ENCODE measurements around the gene ADGRL4.

Gene ADGRL4

GRCh38 chr1:78916986-78917385, 89.5 kb downstream of the ADGRL4 start:
- WGBS: 72% methylated on average over 2 of the region's 3 CpGs
- H3K36me3 ChIP-seq (ENCODE audit: control insufficient read depth in 1 of 2, insufficient read depth in 2 of 2, low read depth in 1 of 2, low read length in 2 of 2): peaks cover 0 to 22% of the 10 kb centered on the region in 2 experiments
- DNase-seq: no peak
- no peak overlapping the region for H3K9ac ChIP-seq (ENCODE audit: low read length)
- no peaks in the 10 kb centered on the region for H3K9me3 ChIP-seq (ENCODE audit: control insufficient read depth, low read length)
- H2BK15ac ChIP-seq (ENCODE audit: low read depth, poor library complexity, severe bottlenecking): no peak overlapping the region
- no peaks in the 10 kb centered on the region for H3K4me1 ChIP-seq (ENCODE audit: control insufficient read depth, insufficient read depth, low read depth, low read length)
- H2AFZ ChIP-seq (ENCODE audit: low read depth, low read length): no peak overlapping the region
- H3K79me1 ChIP-seq (replicated peaks; ENCODE audit: low read length, poor library complexity, severe bottlenecking): peaks cover 5% of the 10 kb centered on the region
- no peak overlapping the region for H2BK120ac ChIP-seq (ENCODE audit: low read depth, low read length)
- H3K27me3 ChIP-seq (ENCODE audit: control insufficient read depth in 1 of 2, insufficient read depth in 1 of 2, low read length in 2 of 2): no peaks in the 10 kb centered on the region
- no peak overlapping the region for H3K4ac ChIP-seq (ENCODE audit: low read depth in 1 of 2, low read length in 2 of 2)
- H4K91ac ChIP-seq (ENCODE audit: low read length): no peak overlapping the region
- H3K18ac ChIP-seq (ENCODE audit: low read depth in 1 of 2, low read length in 2 of 2): no peak overlapping the region
- H2BK5ac ChIP-seq (ENCODE audit: low read depth, low read length, poor library complexity, severe bottlenecking): no peak overlapping the region
- H4K8ac ChIP-seq (ENCODE audit: low read length): no peak overlapping the region
- no peak overlapping the region for H3K27ac ChIP-seq (ENCODE audit: low read length, poor library complexity, severe bottlenecking)
- H2BK12ac ChIP-seq (ENCODE audit: low read length in 2 of 2): no peak overlapping the region
- H3K4me2 ChIP-seq (ENCODE audit: low read length, poor library complexity, severe bottlenecking): no peak overlapping the region
- no peak overlapping the region for H3K14ac ChIP-seq (ENCODE audit: low read length in 2 of 2)
- no peak overlapping the region for H3K23ac ChIP-seq (ENCODE audit: low read length in 2 of 2)
- no peak overlapping the region for H2AK5ac ChIP-seq (ENCODE audit: low read length, severe bottlenecking)
- no peak overlapping the region for H3K4me3 ChIP-seq (ENCODE audit: insufficient read depth in 1 of 2, low read depth in 1 of 2, low read length in 2 of 2)

- Histone ChIP-seq H3K79me1 (replicated peaks; ENCODE audit: low read length, poor library complexity, severe bottlenecking) (peaks cover 7% of the 10 kb centered on the region), H3K4me1 (ENCODE audit: control insufficient read depth, insufficient read depth, low read depth, low read length) (no peaks in the 10 kb centered on the region), H3K4ac (ENCODE audit: low read depth in 1 of 2, low read length in 2 of 2) (no peak overlapping the region), H3K36me3 (ENCODE audit: control insufficient read depth in 1 of 2, insufficient read depth in 2 of 2, low read depth in 1 of 2, low read length in 2 of 2) (peaks cover 0 to 17% of the 10 kb centered on the region in 2 experiments), H3K18ac (ENCODE audit: low read depth in 1 of 2, low read length in 2 of 2) (no peak overlapping the region), H3K14ac (ENCODE audit: low read length in 2 of 2) (no peak overlapping the region), H3K4me2 (ENCODE audit: low read length, poor library complexity, severe bottlenecking) (no peak overlapping the region), H2BK12ac (ENCODE audit: low read length in 2 of 2) (no peak overlapping the region), H3K4me3 (ENCODE audit: insufficient read depth in 1 of 2, low read depth in 1 of 2, low read length in 2 of 2) (no peak overlapping the region), H2AFZ (ENCODE audit: low read depth, low read length) (no peak overlapping the region), H2BK5ac (ENCODE audit: low read depth, low read length, poor library complexity, severe bottlenecking) (no peak overlapping the region), H3K27me3 (ENCODE audit: control insufficient read depth in 1 of 2, insufficient read depth in 1 of 2, low read length in 2 of 2) (no peaks in the 10 kb centered on the region), H3K9me3 (ENCODE audit: control insufficient read depth, low read length) (no peaks in the 10 kb centered on the region), H2BK120ac (ENCODE audit: low read depth, low read length) (no peak overlapping the region), H4K91ac (ENCODE audit: low read length) (no peak overlapping the region), H3K9ac (ENCODE audit: low read length) (no peak overlapping the region), H2BK15ac (ENCODE audit: low read depth, poor library complexity, severe bottlenecking) (no peak overlapping the region), H3K27ac (ENCODE audit: low read length, poor library complexity, severe bottlenecking) (no peak overlapping the region), H3K23ac (ENCODE audit: low read length in 2 of 2) (no peak overlapping the region), H4K8ac (ENCODE audit: low read length) (no peak overlapping the region), H2AK5ac (ENCODE audit: low read length, severe bottlenecking) (no peak overlapping the region)
- no peak for DNase-seq
- WGBS: 86% methylated on average over 1 of the region's 2 CpGs
Observed at GRCh38 chr1:78913950-78914349, 92.6 kb downstream of the ADGRL4 start.

DNA sequence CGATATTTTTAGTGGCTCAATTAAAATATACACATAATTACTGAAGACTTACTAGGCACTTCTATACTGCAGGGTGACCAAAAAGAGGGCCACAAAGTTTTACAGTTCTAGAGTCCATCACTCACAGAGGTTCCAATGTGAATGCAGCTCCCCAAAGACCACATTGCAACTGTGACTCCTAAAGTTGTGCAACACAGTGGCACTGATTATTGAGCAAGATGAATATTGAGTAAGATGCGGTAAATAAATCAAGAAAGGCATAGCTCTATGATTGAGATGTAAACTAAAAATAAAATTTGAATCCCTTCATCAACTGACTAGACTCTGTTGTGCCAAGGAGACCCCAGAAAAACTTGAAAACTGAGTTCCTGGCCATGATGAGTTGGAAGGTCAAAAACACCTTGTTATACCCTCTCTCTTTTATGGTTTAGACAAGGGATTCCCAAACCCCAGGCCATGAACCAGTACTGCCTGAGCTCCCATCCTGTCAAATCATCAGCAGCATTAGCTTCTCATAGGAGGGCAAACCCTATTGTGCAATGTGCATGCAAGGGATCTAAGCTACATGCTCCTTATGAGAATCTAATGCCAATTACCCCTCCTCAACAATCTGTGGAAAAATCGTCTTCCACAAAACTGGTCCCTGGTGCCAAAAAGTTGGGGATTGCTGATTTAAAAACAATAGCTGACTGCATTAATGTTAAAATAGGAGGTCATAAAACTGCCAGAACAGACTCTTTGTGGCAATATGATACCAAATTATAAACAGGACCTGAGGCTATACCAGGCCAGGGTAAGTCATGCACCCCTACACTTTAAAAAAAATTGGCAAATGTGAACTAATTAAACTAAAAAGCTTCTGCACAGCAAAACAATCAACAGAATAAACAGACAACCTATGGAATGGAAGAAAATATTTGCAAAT, 94.3 kb downstream of the ADGRL4 start:
- H4K91ac ChIP-seq (ENCODE audit: low read length): no peak overlapping the region

GRCh38 chr1:78902641-78903040, 103.9 kb downstream of the ADGRL4 start:
- Histone ChIP-seq H3K4me3 (ENCODE audit: insufficient read depth in 1 of 2, low read depth in 1 of 2, low read length in 2 of 2) (no peak overlapping the region), H2AK5ac (ENCODE audit: low read length, severe bottlenecking) (no peak overlapping the region), H3K79me1 (replicated peaks; ENCODE audit: low read length, poor library complexity, severe bottlenecking) (no peaks in the 10 kb centered on the region), H3K9ac (ENCODE audit: low read length) (no peak overlapping the region), H3K18ac (ENCODE audit: low read depth in 1 of 2, low read length in 2 of 2) (no peak overlapping the region), H4K91ac (ENCODE audit: low read length) (no peak overlapping the region), H2BK5ac (ENCODE audit: low read depth, low read length, poor library complexity, severe bottlenecking) (no peak overlapping the region), H3K4me1 (ENCODE audit: control insufficient read depth, insufficient read depth, low read depth, low read length) (no peaks in the 10 kb centered on the region), H2BK15ac (ENCODE audit: low read depth, poor library complexity, severe bottlenecking) (no peak overlapping the region), H2BK12ac (ENCODE audit: low read length in 2 of 2) (no peak overlapping the region), H3K14ac (ENCODE audit: low read length in 2 of 2) (no peak overlapping the region), H3K36me3 (ENCODE audit: control insufficient read depth in 1 of 2, insufficient read depth in 2 of 2, low read depth in 1 of 2, low read length in 2 of 2) (no peaks in the 10 kb centered on the region), H2BK120ac (ENCODE audit: low read depth, low read length) (no peak overlapping the region), H3K27ac (ENCODE audit: low read length, poor library complexity, severe bottlenecking) (no peak overlapping the region), H3K4me2 (ENCODE audit: low read length, poor library complexity, severe bottlenecking) (no peak overlapping the region), H3K4ac (ENCODE audit: low read depth in 1 of 2, low read length in 2 of 2) (no peak overlapping the region), H4K8ac (ENCODE audit: low read length) (no peak overlapping the region), H2AFZ (ENCODE audit: low read depth, low read length) (no peak overlapping the region), H3K23ac (ENCODE audit: low read length in 2 of 2) (no peak overlapping the region), H3K9me3 (ENCODE audit: control insufficient read depth, low read length) (no peaks in the 10 kb centered on the region), H3K27me3 (ENCODE audit: control insufficient read depth in 1 of 2, insufficient read depth in 1 of 2, low read length in 2 of 2) (no peaks in the 10 kb centered on the region)
- DNase-seq: no peak
- WGBS: no CpG with 5 or more reads among the region's 1 CpG

More for the DNA sequence above, 94.3 kb downstream of the ADGRL4 start:
- no peak overlapping the region for H2BK5ac ChIP-seq (ENCODE audit: low read depth, low read length, poor library complexity, severe bottlenecking)
- no peak overlapping the region for H3K4ac ChIP-seq (ENCODE audit: low read depth in 1 of 2, low read length in 2 of 2)
- H3K36me3 ChIP-seq (ENCODE audit: control insufficient read depth in 1 of 2, insufficient read depth in 2 of 2, low read depth in 1 of 2, low read length in 2 of 2): peaks cover 0 to 17% of the 10 kb centered on the region in 2 experiments
- H3K18ac ChIP-seq (ENCODE audit: low read depth in 1 of 2, low read length in 2 of 2): no peak overlapping the region
- peak; percentile 16 for DNase-seq
- 90% methylated on average over 2 of the region's 3 CpGs for WGBS
- no peak overlapping the region for H3K27ac ChIP-seq (ENCODE audit: low read length, poor library complexity, severe bottlenecking)
- H3K4me3 ChIP-seq (ENCODE audit: insufficient read depth in 1 of 2, low read depth in 1 of 2, low read length in 2 of 2): no peak overlapping the region
- no peaks in the 10 kb centered on the region for H3K9me3 ChIP-seq (ENCODE audit: control insufficient read depth, low read length)
- H3K23ac ChIP-seq (ENCODE audit: low read length in 2 of 2): no peak overlapping the region
- no peaks in the 10 kb centered on the region for H3K27me3 ChIP-seq (ENCODE audit: control insufficient read depth in 1 of 2, insufficient read depth in 1 of 2, low read length in 2 of 2)
- no peak overlapping the region for H2BK12ac ChIP-seq (ENCODE audit: low read length in 2 of 2)
- H3K4me1 ChIP-seq (ENCODE audit: control insufficient read depth, insufficient read depth, low read depth, low read length): no peaks in the 10 kb centered on the region
- H3K4me2 ChIP-seq (ENCODE audit: low read length, poor library complexity, severe bottlenecking): no peak overlapping the region
- no peak overlapping the region for H2BK120ac ChIP-seq (ENCODE audit: low read depth, low read length)
- H2BK15ac ChIP-seq (ENCODE audit: low read depth, poor library complexity, severe bottlenecking): no peak overlapping the region
- H3K79me1 ChIP-seq (replicated peaks; ENCODE audit: low read length, poor library complexity, severe bottlenecking): peaks cover 7% of the 10 kb centered on the region
- no peak overlapping the region for H3K9ac ChIP-seq (ENCODE audit: low read length)
- no peak overlapping the region for H4K8ac ChIP-seq (ENCODE audit: low read length)
- H2AFZ ChIP-seq (ENCODE audit: low read depth, low read length): no peak overlapping the region
- H3K14ac ChIP-seq (ENCODE audit: low read length in 2 of 2): no peak overlapping the region
- no peak overlapping the region for H2AK5ac ChIP-seq (ENCODE audit: low read length, severe bottlenecking)

All from mesenchymal stem cell (in vitro differentiated cells and primary cell).